ENCODE data around the gene FBN1.
A peak's percentile ranks its signal among the peaks of the same experiment; 100 is the strongest.

Gene FBN1

GRCh38 chr15:48653216-48653615, 7.7 kb upstream of the FBN1 start:
- Histone ChIP-seq H3K27me3 (ENCODE audit: insufficient read depth, insufficient read length) (no peaks in the 10 kb centered on the region), H3K9me3 (ENCODE audit: insufficient read depth, low read length) (no peaks in the 10 kb centered on the region), H3K36me3 (ENCODE audit: insufficient read depth, insufficient read length, low read length) (no peaks in the 10 kb centered on the region), H3K4me1 (ENCODE audit: insufficient read depth, insufficient read length) (no peaks in the 10 kb centered on the region), H3K9ac (ENCODE audit: insufficient read length, low read depth) (no peak overlapping the region), H3K4me3 (ENCODE audit: insufficient read length, low read depth) (no peak overlapping the region)
- DNase-seq (ENCODE audit: low read depth, low spot score): no peak
- no peak for TF ChIP-seq ZNF274 (IDR thresholded peaks at IDR 0.05; ENCODE audit: low read depth, low read length)
- TF ChIP-seq YY1 (IDR thresholded peaks at IDR 0.05; ENCODE audit: insufficient read depth, insufficient read length): no peak
- no peak for TF ChIP-seq SUZ12 (IDR thresholded peaks at IDR 0.05; ENCODE audit: extremely low read depth, insufficient read depth, insufficient read length)

GRCh38 chr15:48652510-48653076, 7.1 kb upstream of the FBN1 start:
- Histone ChIP-seq H3K36me3 (ENCODE audit: insufficient read depth, insufficient read length, low read length) (no peaks in the 10 kb centered on the region), H3K9me3 (ENCODE audit: insufficient read depth, low read length) (no peaks in the 10 kb centered on the region), H3K4me1 (ENCODE audit: insufficient read depth, insufficient read length) (no peaks in the 10 kb centered on the region), H3K27me3 (ENCODE audit: insufficient read depth, insufficient read length) (no peaks in the 10 kb centered on the region), H3K4me3 (ENCODE audit: insufficient read length, low read depth) (no peak overlapping the region), H3K9ac (ENCODE audit: insufficient read length, low read depth) (no peak overlapping the region)
- no peak for DNase-seq (ENCODE audit: low read depth, low spot score)
- TF ChIP-seq SUZ12 (IDR thresholded peaks at IDR 0.05; ENCODE audit: extremely low read depth, insufficient read depth, insufficient read length) (no peak), ZNF274 (IDR thresholded peaks at IDR 0.05; ENCODE audit: low read depth, low read length) (no peak), YY1 (IDR thresholded peaks at IDR 0.05; ENCODE audit: insufficient read depth, insufficient read length) (no peak)

GRCh38 chr15:48650931-48651330, 5.4 kb upstream of the FBN1 start:
- Histone ChIP-seq H3K9me3 (ENCODE audit: insufficient read depth, low read length) (no peaks in the 10 kb centered on the region), H3K36me3 (ENCODE audit: insufficient read depth, insufficient read length, low read length) (no peaks in the 10 kb centered on the region), H3K27me3 (ENCODE audit: insufficient read depth, insufficient read length) (peaks cover 13% of the 10 kb centered on the region), H3K4me1 (ENCODE audit: insufficient read depth, insufficient read length) (no peaks in the 10 kb centered on the region), H3K4me3 (ENCODE audit: insufficient read length, low read depth) (no peak overlapping the region), H3K9ac (ENCODE audit: insufficient read length, low read depth) (no peak overlapping the region)
- TF ChIP-seq SUZ12 (IDR thresholded peaks at IDR 0.05; ENCODE audit: extremely low read depth, insufficient read depth, insufficient read length): no peak
- no peak for TF ChIP-seq ZNF274 (IDR thresholded peaks at IDR 0.05; ENCODE audit: low read depth, low read length)
- no peak for TF ChIP-seq YY1 (IDR thresholded peaks at IDR 0.05; ENCODE audit: insufficient read depth, insufficient read length)
- DNase-seq (ENCODE audit: low read depth, low spot score): no peak

DNA sequence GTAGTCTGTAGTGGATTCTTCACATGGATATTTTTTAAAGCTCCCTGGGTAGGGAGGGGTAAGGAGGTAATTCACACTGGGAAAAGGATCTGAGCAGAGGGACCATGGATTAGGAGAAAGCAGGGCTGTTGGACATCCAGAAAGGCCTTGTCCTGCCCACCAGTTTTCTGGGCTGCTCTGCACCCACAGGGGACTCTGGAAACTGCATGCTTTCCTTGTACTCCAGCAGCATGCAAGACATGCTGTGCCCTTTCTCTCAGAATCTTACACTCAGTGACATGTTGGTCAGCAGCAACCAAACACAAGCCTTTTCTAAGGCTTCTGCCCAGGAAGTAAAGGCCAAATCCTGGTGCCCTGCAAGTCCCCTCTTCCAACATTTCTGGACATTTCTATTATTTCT, 2.5 kb upstream of the FBN1 start:
- H3K4me3 ChIP-seq (ENCODE audit: insufficient read length, low read depth): no peak overlapping the region
- no peak for DNase-seq (ENCODE audit: low read depth, low spot score)
- peaks cover 31% of the 10 kb centered on the region for H3K27me3 ChIP-seq (ENCODE audit: insufficient read depth, insufficient read length)
- H3K9ac ChIP-seq (ENCODE audit: insufficient read length, low read depth): no peak overlapping the region
- H3K36me3 ChIP-seq (ENCODE audit: insufficient read depth, insufficient read length, low read length): no peaks in the 10 kb centered on the region
- TF ChIP-seq YY1 (IDR thresholded peaks at IDR 0.05; ENCODE audit: insufficient read depth, insufficient read length): no peak
- no peak for TF ChIP-seq SUZ12 (IDR thresholded peaks at IDR 0.05; ENCODE audit: extremely low read depth, insufficient read depth, insufficient read length)
- no peak for TF ChIP-seq ZNF274 (IDR thresholded peaks at IDR 0.05; ENCODE audit: low read depth, low read length)
- no peaks in the 10 kb centered on the region for H3K4me1 ChIP-seq (ENCODE audit: insufficient read depth, insufficient read length)
- H3K9me3 ChIP-seq (ENCODE audit: insufficient read depth, low read length): no peaks in the 10 kb centered on the region

- H3K9ac ChIP-seq (ENCODE audit: insufficient read length, low read depth): peak overlapping the region; percentile 79
- peaks cover 35% of the 10 kb centered on the region for H3K27me3 ChIP-seq (ENCODE audit: insufficient read depth, insufficient read length)
- DNase-seq (ENCODE audit: low read depth, low spot score): no peak
- no peak for TF ChIP-seq YY1 (IDR thresholded peaks at IDR 0.05; ENCODE audit: insufficient read depth, insufficient read length)
- no peak for TF ChIP-seq SUZ12 (IDR thresholded peaks at IDR 0.05; ENCODE audit: extremely low read depth, insufficient read depth, insufficient read length)
- TF ChIP-seq ZNF274 (IDR thresholded peaks at IDR 0.05; ENCODE audit: low read depth, low read length): no peak
- no peaks in the 10 kb centered on the region for H3K4me1 ChIP-seq (ENCODE audit: insufficient read depth, insufficient read length)
- peak overlapping the region; percentile 61 for H3K4me3 ChIP-seq (ENCODE audit: insufficient read length, low read depth)
- H3K9me3 ChIP-seq (ENCODE audit: insufficient read depth, low read length): no peaks in the 10 kb centered on the region
- H3K36me3 ChIP-seq (ENCODE audit: insufficient read depth, insufficient read length, low read length): peaks cover 6% of the 10 kb centered on the region
These were observed 822 bp upstream of the FBN1 start for GRCh38 chr15:48646331-48646730.

DNA sequence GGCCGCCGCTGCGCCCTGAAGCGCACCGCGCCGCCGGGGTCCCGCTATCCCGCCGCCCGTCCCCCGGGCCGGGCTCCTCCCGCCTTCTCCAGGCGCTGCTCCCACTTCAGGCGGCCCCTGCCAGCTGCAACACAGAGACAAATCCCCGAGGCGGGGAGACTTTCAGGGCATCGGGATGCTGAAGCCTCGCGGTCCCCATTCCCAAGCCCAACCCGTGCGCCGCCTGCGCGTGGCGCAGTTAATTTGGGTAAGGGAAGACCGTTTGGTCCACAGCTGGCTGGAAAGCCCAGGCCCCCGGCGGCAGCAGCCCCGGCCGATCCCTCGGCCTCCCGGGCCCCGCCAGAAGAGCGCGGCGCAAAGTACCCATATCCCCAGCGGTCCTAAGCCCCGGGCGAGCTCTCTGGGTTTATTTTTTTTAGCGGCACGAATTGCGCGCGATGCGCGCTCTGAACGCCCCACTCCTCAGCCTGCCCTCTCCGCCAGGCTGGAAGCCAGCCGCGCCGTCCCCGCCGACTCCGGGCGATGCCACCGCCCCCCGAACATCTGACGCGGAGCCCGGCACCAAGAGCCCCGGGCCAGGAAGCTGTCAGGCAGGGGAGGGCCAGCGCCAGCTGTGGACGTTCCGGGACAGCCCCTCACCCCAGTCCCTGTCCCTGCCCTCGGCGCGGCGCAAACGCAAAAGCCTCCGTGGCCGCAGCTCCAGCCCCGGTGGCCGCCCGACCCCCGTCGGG, 517 bp downstream of the FBN1 start:
- Histone ChIP-seq H3K27me3 (ENCODE audit: insufficient read depth, insufficient read length) (peaks cover 35% of the 10 kb centered on the region), H3K4me1 (ENCODE audit: insufficient read depth, insufficient read length) (no peaks in the 10 kb centered on the region), H3K9me3 (ENCODE audit: insufficient read depth, low read length) (no peaks in the 10 kb centered on the region), H3K9ac (ENCODE audit: insufficient read length, low read depth) (peak overlapping the region; percentile 76), H3K36me3 (ENCODE audit: insufficient read depth, insufficient read length, low read length) (peaks cover 6% of the 10 kb centered on the region), H3K4me3 (ENCODE audit: insufficient read length, low read depth) (peak overlapping the region; percentile 61)
- TF ChIP-seq YY1 (IDR thresholded peaks at IDR 0.05; ENCODE audit: insufficient read depth, insufficient read length) (no peak), ZNF274 (IDR thresholded peaks at IDR 0.05; ENCODE audit: low read depth, low read length) (no peak)
- DNase-seq (ENCODE audit: low read depth, low spot score): no peak

DNA sequence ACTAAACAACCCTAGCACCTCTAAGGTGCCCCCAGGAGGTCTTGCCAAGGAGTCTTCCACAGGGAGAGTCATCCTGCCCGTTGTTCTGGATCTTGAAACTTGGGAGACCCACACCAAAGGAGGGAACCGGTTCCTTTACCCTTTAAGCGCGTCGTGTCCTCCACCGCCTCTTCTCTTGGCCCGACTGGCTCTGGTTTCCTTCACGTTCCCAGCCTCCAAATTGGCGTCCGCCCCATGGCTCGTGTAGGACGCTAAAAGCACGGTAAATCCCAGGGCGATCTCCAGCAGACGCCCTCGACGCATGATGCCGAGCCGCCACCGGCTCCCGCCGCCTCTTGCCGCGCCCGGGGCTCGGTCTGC, 1.1 kb downstream of the FBN1 start:
- no peaks in the 10 kb centered on the region for H3K9me3 ChIP-seq (ENCODE audit: insufficient read depth, low read length)
- peak overlapping the region; percentile 61 for H3K4me3 ChIP-seq (ENCODE audit: insufficient read length, low read depth)
- no peaks in the 10 kb centered on the region for H3K4me1 ChIP-seq (ENCODE audit: insufficient read depth, insufficient read length)
- peaks cover 6% of the 10 kb centered on the region for H3K36me3 ChIP-seq (ENCODE audit: insufficient read depth, insufficient read length, low read length)
- H3K9ac ChIP-seq (ENCODE audit: insufficient read length, low read depth): peak overlapping the region; percentile 76
- DNase-seq (ENCODE audit: low read depth, low spot score): no peak
- peaks cover 35% of the 10 kb centered on the region for H3K27me3 ChIP-seq (ENCODE audit: insufficient read depth, insufficient read length)
- TF ChIP-seq YY1 (IDR thresholded peaks at IDR 0.05; ENCODE audit: insufficient read depth, insufficient read length) (no peak), ZNF274 (IDR thresholded peaks at IDR 0.05; ENCODE audit: low read depth, low read length) (no peak), SUZ12 (IDR thresholded peaks at IDR 0.05; ENCODE audit: extremely low read depth, insufficient read depth, insufficient read length) (no peak)
